HG03439 (cell line): Measurements from ENCODE around the gene ZFR.
"Not testable (repeated sequence)": the region's sequence is repeated elsewhere in the genome, so short reads cannot be mapped to it uniquely, and the experiment has no call there.

Experiments
- ATAC-seq: cut with Tn5 transposase; IDR thresholded peaks from one replicate; pipeline ENCODE4 v1.9.1; 2021; ENCODE audit warnings: mild to moderate bottlenecking, moderate library complexity; ENCODE audit not compliant: unreplicated experiment

The ZFR gene

DNA sequence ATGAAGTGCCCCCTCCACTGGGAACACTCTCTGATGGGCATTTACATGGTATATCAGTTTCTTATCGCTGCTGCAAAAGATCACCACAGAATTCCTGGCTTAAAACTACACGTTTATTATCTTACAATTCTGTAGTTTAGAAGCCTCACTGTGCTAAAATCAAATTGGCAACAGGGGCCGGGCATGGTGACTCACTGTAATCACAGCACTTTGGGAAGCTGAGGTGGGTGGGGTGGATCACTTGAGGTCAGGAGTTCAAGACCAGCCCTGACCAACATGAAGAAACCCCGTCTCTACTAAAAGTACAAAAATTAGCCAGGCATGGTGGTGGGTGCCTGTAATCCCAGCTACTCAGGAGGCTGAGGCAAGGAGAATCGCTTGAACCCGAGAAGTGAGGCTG lies 7.8 kb upstream of the ZFR start:
- not testable (repeated sequence) for ATAC-seq

- ATAC-seq = no peak
These were observed 6.4 kb upstream of the ZFR start for GRCh38 chr5:32450952-32451351.

GRCh38 chr5:32449262-32449661 lies 4.7 kb upstream of the ZFR start:
- no peak for ATAC-seq

DNA sequence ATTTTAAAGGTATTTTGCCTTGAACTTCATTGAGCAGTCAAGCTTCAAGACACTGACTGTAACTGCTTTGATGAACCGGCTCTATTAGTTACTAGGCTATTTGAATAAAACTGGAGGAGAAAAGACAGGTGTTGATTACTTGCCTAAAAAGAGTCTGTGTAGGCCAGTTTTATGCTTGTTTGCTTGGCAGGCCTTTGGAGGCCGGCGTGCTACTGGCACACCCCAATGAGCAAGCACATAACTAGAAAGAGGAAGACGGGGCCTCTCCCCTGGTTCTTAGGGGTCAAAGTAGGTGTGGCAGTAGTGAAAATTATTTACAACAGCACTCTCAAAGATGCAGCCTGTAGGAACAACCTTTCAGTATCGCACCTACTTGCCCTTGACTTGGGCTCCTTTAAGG lies 2.1 kb upstream of the ZFR start:
- ATAC-seq = no peak

- no peak for ATAC-seq
These were observed 1.5 kb upstream of the ZFR start for GRCh38 chr5:32445831-32446614.

GRCh38 chr5:32445287-32445758 lies 783 bp upstream of the ZFR start:
- no peak for ATAC-seq

- ATAC-seq = peak; percentile 43
These were observed 754 bp downstream of the ZFR start for GRCh38 chr5:32443541-32444430.

DNA sequence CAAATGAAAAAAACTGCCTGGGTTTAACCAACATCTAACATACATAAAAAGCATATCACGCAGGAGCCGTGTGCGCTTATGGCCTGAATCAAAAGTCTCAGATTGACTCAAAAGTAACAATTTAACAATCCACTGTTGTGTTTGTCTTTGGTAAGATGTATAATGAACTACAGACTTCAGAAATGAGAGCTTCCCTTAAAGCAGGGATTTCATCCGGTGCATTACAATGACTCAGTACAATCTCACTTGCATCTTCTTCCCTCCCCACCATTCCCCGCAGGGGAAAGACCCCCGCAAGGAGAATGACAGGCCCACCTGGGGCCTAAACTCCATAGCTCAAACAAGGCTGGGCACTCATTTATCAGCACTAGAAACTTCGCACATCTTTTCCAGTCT lies 1.4 kb downstream of the ZFR start:
- peak; percentile 10 for ATAC-seq

- no peak for ATAC-seq
These were observed 5.4 kb downstream of the ZFR start for GRCh38 chr5:32439086-32439642.

DNA sequence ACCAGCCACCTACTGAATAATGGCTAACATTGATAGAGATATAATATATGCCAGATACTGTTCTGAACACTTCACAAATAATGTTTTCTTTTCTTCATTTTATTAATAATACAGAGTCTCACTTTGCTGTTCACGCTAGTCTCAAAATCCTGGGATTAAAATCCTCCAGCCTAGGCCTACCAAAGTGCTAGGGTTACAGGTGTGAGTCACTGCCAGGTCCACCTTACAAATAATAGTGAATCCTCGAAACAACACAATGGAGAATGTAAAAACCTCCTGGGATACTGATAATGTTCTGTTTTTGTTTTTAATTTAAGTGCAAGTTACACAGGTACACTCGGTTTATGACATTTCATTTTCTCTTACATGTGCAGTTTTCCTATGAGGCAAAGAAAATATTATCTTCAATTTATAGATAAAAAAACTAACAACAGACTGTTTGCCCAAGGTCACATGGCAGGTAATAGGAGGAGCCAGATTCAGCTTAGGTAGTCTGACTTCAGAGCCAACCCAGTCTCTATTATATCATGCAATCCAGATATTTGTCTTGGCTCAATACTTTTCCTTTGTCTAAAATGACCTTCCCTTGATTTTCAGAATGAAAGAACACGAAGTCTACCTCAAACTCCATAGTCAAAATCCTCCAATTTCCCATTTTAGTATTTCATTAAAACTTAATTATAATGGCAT lies 7.8 kb downstream of the ZFR start:
- ATAC-seq = no peak

- no peak for ATAC-seq
These were observed 9.2 kb downstream of the ZFR start for GRCh38 chr5:32435383-32435782.

DNA sequence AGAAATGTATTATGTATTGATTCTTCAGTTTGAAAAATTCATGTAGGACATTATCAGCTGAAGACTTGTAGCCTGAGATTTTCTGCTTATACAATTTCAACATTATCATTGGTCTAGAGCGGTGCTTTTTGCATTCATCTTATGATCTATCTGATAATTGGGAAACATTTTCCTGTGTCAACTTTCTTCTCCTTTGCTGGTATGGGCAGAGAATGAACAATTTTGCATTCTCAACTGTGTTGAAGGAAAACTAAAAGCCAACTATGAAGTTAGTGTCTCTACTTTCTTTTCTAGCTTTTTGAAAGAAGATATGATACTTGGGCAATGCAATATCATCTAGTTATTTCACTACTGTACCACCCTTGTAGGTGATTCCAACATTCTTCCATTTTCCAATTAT lies 10.3 kb downstream of the ZFR start:
- no peak for ATAC-seq

DNA sequence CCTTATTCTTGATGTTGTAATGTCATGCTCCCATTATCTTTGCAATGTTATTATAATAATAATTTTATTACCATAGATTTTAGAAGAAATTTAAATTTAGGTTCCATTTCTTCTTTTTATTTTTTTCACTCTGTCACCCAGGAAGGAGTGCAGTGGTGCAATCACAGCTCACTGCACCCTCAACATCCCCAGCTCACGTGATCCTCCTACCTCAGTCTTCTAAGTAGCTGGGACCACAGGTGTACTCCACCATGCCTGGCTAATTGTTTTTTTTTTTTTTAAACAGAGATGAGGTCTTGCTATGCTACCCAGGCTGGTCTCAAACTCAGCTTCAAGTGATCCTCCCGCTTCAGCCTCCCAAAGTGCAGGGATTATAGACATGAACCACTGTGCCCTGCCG lies 11.9 kb downstream of the ZFR start:
- no peak for ATAC-seq

DNA sequence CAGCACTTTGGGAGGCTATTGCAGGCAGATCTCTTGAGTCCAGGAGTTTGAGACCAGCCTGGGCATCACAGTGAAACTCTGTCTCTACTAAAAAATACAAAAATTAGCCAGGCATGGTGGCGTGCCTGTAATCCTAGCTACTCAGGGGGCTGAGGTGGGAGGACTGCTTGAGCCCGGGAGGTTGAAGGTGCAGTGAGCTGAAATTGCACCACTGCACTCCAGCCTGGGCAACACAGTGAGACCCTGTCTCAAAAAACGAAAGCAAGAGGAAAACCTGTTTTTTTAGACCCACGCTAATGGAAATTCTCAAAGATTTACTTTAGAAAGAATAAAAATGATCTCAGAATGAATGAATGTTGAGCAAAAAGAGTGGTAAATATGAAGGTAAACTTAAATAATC lies 13.7 kb downstream of the ZFR start:
- ATAC-seq = not testable (repeated sequence)

DNA sequence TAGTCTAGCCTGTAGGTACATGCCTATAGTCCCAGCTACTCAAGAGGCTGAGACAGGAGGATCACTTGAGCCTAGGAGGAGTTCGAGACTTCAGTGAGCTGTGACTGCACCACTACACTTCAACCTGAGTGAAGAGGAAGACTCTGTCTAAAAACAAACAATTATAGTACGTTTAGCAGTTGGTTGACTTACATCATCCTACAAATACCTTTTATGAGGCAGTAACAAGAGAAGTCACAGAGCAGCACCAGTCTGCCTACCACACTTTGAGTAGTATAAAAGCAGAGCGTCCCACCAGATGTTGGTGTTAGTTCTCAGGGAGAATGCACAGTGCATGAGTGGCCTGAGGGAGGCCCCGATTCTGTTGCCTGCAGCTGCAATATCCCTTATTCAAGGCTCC lies 16.1 kb downstream of the ZFR start:
- no peak for ATAC-seq

- no peak for ATAC-seq
These were observed 17.9 kb downstream of the ZFR start for GRCh38 chr5:32426440-32427151.

DNA sequence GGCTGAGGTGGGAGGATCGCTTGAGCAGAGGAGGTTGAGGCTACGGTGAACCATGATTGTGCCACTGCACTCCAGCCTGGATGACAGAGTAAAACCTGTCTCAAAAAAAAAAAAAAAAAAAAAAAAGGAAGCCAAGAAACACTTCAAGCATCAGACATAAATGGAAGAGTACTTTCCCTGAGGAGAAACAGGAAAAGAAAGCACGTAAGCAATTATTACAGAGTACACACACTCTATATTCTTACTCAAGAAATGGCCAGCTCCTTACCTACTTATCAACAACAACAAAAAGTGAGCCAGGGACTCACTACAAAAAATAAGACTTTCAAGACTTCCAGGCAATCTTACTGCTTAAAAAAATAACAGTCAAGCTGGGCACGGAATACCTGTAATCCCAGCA lies 21.8 kb downstream of the ZFR start:
- no peak for ATAC-seq

- no peak for ATAC-seq
These were observed 23.5 kb downstream of the ZFR start for GRCh38 chr5:32421075-32421474.

GRCh38 chr5:32420506-32420905 lies 24.0 kb downstream of the ZFR start:
- ATAC-seq = no peak

DNA sequence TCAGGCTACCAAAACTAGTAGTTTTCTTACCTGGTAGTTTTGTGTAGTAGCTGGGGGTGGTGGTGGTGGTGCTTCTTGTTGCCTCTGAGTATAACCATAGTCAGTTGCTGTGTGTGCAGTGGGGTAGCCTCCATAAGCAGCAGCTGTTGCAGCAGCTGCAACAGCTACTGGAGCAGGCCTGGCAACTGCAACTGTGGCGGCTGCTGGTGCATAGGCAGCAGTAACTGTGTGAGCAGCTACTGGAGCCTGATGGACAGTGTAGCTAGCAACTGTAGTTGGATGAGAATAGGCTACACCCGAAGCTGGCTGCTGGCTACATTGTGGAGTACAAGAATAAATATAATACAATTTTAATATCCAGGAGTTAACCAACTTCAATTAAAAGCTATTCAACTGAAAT lies 24.7 kb downstream of the ZFR start:
- ATAC-seq = no peak
